GM18858 (cell line): ENCODE results near the gene SPATA16.

Experiments used
- ATAC-seq: cut with Tn5 transposase; IDR thresholded peaks from one replicate; pipeline ENCODE4 v1.9.1; 2021; ENCODE audit not compliant: unreplicated experiment

SPATA16 gene

GRCh38 chr3:172958565-172958964 is 182.5 kb downstream of the SPATA16 start:
- no peak for ATAC-seq

DNA sequence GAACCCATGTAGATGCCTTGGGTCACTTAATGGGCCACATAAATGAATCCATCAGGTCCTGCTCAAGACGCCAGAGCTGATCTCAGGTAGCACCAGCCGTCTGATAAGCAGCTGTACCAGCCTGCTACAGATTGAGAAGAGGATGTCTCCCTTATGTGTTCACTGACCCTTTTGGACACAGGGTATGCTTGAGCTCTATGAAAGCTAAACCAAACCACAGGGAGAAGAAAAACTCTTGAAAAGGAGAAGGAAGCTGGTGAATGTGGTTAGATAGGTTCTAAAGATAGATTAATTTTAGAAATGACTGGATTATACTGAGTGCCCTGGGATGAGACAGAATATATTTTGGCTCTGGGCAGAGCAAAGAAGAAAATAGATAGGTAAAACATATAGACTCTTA is 187.5 kb downstream of the SPATA16 start:
- no peak for ATAC-seq

GRCh38 chr3:172951511-172951910 is 189.5 kb downstream of the SPATA16 start:
- ATAC-seq: no peak

DNA sequence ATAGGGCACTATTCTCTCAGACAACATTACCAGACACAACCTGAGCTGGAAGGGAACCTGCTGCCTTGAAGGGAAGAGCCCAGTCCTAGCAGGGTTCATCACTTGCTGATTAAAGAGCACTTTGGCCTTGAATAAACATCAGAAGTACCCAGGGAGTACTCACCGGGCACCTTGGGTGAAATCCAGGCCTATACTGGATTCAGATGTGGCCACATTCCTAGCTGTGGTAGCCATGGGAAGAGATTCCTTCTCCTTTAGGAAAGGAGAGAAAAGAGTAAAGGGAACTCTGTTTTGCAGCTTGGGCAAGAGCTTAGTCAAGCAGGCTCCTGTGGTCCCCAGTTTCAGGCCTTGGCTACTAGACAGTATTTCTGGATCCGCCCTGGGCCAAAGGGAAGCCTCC is 195.0 kb downstream of the SPATA16 start:
- ATAC-seq: no peak

DNA sequence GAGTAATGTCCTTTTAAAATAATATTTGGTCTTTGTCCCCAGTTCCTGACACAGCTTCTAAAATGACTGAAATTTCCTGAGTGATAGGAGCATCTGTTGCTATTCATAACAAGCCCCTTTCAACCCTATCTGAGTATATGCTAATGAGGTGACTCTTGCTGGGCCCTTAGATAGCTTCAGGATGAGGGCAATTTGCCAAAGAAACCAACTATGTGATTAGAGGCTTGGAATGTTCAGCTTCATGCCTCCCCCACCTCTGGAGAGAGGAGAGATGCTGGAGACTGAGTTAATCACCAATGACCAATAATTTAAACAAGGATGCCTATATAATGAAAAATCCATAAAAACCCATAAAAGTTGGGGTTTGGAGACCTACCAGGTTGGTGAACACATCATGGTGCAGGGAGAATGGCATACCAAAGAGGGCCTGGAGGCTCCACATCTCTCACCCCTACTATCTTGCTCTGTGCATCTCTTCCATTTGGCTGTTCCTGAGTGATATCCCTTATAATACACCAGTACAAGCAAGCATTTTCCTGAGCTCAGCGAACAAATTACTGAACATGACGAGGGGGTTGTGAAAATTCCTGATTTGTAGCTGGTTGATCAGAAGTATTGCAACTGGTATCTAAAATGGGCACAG is 201.3 kb downstream of the SPATA16 start:
- ATAC-seq: no peak

DNA sequence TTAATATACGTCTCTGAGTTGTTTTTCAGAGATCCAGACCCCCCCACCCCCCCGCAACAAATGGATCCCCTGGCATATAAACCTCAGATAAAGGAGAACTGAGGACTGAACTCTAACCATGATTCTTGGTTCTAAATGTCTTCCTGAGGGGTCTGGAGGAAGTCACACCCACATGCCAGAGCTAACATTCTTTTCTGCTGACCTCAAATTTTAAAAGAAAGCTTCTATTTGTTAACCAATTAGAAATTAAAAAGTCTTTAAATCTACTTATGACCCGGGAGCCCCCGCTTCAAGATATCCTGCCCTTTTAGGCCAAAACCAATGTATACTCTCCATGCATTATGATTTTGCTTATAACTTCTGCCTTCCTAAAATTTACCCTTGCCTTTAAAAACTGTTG is 202.2 kb downstream of the SPATA16 start:
- ATAC-seq: no peak

- no peak for ATAC-seq
Measured at GRCh38 chr3:172931746-172932285, 209.2 kb downstream of the SPATA16 start.

GRCh38 chr3:172929451-172929850 is 211.6 kb downstream of the SPATA16 start:
- no peak for ATAC-seq

- ATAC-seq: no peak
Measured at GRCh38 chr3:172924546-172924945, 216.5 kb downstream of the SPATA16 start.

- no peak for ATAC-seq
Measured at GRCh38 chr3:172919297-172919683, 221.7 kb downstream of the SPATA16 start.

GRCh38 chr3:172918568-172919296 is 222.3 kb downstream of the SPATA16 start:
- ATAC-seq: no peak

DNA sequence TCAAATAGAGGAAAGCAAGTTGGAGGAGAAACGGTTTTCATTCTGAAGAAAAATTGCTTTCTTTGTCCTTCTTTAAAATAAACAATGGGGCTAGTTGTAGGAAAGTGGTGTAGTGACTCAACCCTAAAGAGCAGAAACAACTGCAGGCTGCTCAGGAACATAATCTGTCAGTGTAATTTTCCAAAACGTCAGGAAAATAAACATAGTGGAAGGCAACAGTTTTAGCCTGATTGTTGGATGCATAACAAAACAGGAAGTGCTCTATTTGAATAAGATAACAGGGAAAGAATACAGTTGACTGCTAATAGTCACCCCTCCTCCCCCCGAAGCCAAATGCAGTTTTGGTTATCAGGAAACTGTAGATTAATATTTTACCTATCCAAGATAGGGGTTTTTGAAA is 222.9 kb downstream of the SPATA16 start:
- no peak for ATAC-seq

GRCh38 chr3:172915911-172916514 is 225.0 kb downstream of the SPATA16 start:
- no peak for ATAC-seq

DNA sequence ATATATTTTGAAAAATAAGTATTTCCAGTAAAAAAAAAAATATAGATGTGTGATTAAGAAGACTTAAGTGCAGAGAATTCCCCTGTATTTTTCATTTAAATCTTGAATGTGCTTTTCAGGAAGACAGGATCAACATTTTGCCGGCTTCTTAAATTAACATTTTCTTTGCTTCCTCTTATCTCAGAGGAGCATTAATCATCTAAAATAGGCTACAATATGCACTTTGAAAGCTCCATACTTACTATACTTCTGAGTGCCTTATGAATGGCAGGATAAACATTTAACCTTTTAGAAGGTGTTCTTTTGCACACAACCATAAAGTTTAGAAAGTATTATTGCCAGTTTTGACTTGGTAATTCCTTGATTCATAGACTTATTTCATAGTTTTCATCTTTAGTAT is 226.2 kb downstream of the SPATA16 start:
- ATAC-seq: no peak

DNA sequence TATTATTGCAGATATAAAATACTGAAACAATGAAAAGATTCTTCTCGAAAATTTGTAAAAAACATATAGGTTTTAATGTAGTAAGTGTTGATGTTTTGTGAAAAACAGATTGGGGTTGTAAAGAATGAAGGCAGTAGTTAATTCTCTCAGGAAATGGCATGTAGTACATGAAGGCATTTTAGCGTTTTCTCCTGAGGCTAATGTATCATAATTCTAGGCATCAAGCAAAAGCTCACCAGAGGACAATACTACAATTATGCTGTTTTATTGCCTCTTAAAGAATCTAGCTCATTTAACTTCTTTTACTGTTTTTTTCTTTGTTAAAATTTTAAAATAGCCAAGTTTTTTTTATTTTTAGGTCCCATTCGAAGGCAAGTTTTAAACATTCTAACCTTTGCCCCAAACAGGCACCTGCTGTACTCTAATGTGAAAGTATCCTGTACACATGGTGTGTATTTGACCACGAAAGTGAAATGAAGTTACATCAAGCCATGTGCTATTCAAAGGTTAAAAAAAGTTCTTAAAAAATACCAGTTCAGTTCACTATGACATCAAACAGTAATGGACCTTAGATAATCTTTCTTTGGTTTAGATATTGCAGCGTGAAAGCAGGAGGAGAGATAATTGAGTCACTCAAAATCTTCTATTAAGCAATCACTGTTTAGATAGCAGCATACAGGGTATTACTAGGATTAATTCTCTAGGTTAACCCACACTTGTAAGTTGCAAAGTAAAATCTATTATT is 227.0 kb downstream of the SPATA16 start:
- ATAC-seq: no peak

- ATAC-seq: no peak
Measured at GRCh38 chr3:172911142-172911541, 229.9 kb downstream of the SPATA16 start.

DNA sequence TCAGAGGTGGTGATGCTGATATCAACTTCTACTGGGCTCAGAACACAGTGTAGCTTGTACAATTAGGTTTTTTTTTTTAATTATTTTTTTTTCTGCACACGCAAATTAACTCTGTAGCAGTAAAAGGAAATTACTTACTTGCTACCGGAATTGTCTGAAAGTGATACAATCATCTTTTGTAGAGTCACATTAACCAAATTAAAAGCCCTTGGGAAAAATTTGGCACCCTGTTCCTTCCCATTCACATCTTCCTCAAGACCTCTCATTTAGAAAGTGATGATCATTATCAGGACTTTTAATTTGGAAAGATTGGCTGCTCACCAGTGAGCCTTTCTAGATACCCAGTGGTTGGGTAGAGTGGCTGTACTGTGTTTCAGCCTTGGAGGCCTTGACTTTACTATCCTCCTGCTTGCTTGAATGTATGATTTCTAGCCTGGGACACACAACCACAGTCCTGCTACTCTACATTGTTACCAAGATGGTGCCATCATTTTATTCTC is 232.2 kb downstream of the SPATA16 start:
- no peak for ATAC-seq

DNA sequence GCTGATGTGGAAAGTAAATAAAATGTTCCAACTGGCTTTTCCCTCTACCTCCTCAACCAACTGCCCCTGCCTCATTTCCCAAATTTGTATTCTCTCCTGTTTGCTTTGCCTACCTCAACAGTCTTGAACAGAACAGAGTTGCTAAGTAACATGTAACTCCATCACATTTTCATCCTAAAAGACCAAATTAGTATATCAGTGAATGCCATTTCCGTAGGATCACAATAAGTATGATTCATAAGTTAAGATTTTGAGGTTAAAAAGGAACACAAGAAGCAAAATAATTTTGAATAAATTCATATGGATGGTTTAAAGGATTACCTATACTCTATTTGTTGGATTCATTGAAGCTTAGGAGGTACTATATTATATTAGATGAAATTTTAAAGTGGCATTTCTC is 235.6 kb downstream of the SPATA16 start:
- ATAC-seq: no peak

DNA sequence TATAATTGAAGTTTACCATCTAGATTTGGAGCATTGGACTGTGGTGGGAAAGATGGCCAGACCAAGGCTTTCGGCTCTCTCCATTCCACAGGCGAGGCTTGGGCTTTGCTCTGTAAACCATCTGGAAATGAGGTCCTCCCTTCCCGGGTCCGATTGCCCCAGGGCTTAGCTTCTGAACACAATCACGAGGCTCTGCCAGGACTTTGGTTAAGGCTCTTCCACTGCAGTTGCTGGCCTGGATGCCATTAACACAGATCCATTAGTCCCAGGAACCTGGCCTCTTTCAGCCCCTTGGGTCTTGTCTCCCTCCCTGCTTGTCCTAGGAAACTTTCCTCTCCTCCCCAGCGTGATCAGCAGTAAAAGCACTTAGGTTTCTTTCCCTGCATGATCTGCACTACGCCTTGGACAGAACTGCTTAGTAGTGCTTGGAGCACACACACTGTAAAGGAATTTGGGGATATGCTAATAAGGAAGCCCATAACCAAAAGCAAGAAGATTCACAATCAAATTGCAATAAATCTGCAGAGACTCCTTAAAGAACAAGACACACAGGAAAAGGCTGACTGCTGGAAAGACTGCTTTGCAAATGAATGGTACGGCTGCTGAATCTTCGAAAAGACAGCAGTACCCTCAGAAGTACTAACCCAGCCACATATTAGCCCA is 236.2 kb downstream of the SPATA16 start:
- no peak for ATAC-seq

DNA sequence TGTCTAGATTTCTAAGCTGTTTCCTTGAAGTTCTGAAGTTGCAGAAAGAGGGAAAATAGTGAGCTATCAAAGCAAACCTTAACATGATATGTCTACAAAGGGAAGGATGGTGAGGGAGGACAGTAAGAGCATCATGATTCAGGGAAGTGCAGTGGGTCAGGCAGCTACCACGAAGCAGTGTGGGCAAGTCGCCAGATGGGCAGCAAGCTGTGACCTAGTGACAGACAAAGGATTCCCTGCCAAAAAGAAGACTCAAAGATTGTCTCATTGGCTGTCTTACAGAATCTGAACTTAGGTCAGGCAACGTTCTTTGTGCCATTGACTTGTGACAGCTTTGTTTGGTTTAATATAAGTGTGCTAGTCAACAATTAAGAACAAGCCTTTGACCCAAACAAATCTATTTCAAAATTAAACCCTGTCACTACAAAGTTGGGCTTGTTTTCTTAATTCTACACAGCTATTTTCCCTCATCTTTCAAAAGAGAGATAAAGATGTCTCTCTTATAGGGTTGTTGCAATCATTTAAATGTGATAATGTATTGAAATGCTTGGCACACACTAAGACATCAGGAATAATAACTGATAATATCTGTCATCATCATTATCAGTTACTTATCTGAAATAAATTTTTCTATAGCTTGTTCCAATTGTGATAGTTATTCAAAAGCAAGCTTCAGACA is 237.3 kb downstream of the SPATA16 start:
- ATAC-seq: no peak
